Trophoblast cell (in vitro differentiated cells and primary cell): Measurements from ENCODE around the gene OR5K1.

Experiments
- DNase-seq, 2 donors: peaks; one replicate each; pipeline ENCODE4 v3.0.0-alpha.2; 2016
- H2AFZ ChIP-seq: 2 replicates; pipeline ENCODE4 v1.6.1; 2013; ENCODE audit warnings: low read length, moderate library complexity, mild to moderate bottlenecking; ENCODE audit not compliant: insufficient read depth, poor library complexity
- H2AK5ac ChIP-seq: 2 replicates; pipeline ENCODE4 v1.6.1; 2013; ENCODE audit warnings: mild to moderate bottlenecking, low read length
- H2BK120ac ChIP-seq: 2 replicates; pipeline ENCODE4 v1.6.1; 2013; ENCODE audit warnings: low read length, mild to moderate bottlenecking, moderate library complexity; ENCODE audit not compliant: insufficient read depth, poor library complexity
- H2BK12ac ChIP-seq: 2 replicates; pipeline ENCODE4 v1.6.1; 2013; ENCODE audit warnings: mild to moderate bottlenecking, low read length, moderate library complexity
- H2BK5ac ChIP-seq: 2 replicates; pipeline ENCODE4 v1.6.1; 2013; ENCODE audit warnings: low read length, low read depth, moderate library complexity, mild to moderate bottlenecking; ENCODE audit not compliant: poor library complexity
- H3K14ac ChIP-seq: 2 replicates; pipeline ENCODE4 v1.6.1; 2013; ENCODE audit warnings: mild to moderate bottlenecking, low read length
- H3K18ac ChIP-seq: 2 replicates; pipeline ENCODE4 v1.6.1; 2013; ENCODE audit warnings: mild to moderate bottlenecking, low read length
- H3K23ac ChIP-seq: 2 replicates; pipeline ENCODE4 v1.6.1; 2013; ENCODE audit warnings: low read length
- H3K27ac ChIP-seq: 2 replicates; pipeline ENCODE4 v1.5.1; 2013; ENCODE audit warnings: low read depth, mild to moderate bottlenecking, inconsistent platforms, low read length, moderate library complexity
- H3K27me3 ChIP-seq: 2 replicates; pipeline ENCODE4 v1.6.1; 2013; ENCODE audit warnings: inconsistent platforms, mild to moderate bottlenecking, low read length, moderate library complexity; ENCODE audit not compliant: insufficient read depth
- H3K36me3 ChIP-seq, 2 experiments: 1 replicate in 1 of 2; 2 replicates in 1 of 2; pipeline ENCODE4 v1.6.1; 2013; ENCODE audit warnings: low read length in 2 of 2, mild to moderate bottlenecking in 2 of 2, moderate library complexity in 1 of 2; ENCODE audit not compliant: insufficient read depth in 2 of 2, control insufficient read depth in 1 of 2
- H3K4ac ChIP-seq: 2 replicates; pipeline ENCODE4 v1.6.1; 2013; ENCODE audit warnings: low read depth, mild to moderate bottlenecking, low read length, moderate library complexity
- H3K4me1 ChIP-seq, 2 experiments: 1 replicate in 1 of 2; 2 replicates in 1 of 2; pipeline ENCODE4 v1.6.1; 2013; ENCODE audit warnings: low read length in 2 of 2, mild to moderate bottlenecking in 2 of 2, moderate library complexity in 1 of 2; ENCODE audit not compliant: insufficient read depth in 2 of 2, control insufficient read depth in 1 of 2
- H3K4me2 ChIP-seq: 2 replicates; pipeline ENCODE4 v1.6.1; 2013; ENCODE audit warnings: inconsistent platforms, mild to moderate bottlenecking, low read length, moderate library complexity
- H3K4me3 ChIP-seq: 2 replicates; pipeline ENCODE4 v1.5.1; 2013; ENCODE audit warnings: mild to moderate bottlenecking, low read depth, low read length, inconsistent platforms
- H3K79me1 ChIP-seq: one replicate; pipeline ENCODE4 v1.6.1; 2013; ENCODE audit warnings: low read length
- H3K79me2 ChIP-seq: 2 replicates; pipeline ENCODE4 v1.6.1; 2013; ENCODE audit warnings: low read length, mild to moderate bottlenecking; ENCODE audit not compliant: control insufficient read depth, insufficient read depth, poor library complexity
- H3K9ac ChIP-seq: 2 replicates; pipeline ENCODE4 v1.6.1; 2013; ENCODE audit warnings: mild to moderate bottlenecking, low read length
- H3K9me3 ChIP-seq: 2 replicates; pipeline ENCODE4 v1.6.1; 2013; ENCODE audit warnings: low read depth, mild to moderate bottlenecking, control low read depth, inconsistent platforms, low read length; ENCODE audit not compliant: insufficient read depth
- H4K12ac ChIP-seq: 2 replicates; pipeline ENCODE4 v1.6.1; 2013; ENCODE audit warnings: low read depth, mild to moderate bottlenecking, low read length, moderate library complexity
- H4K8ac ChIP-seq: 2 replicates; pipeline ENCODE4 v1.6.1; 2013; ENCODE audit warnings: low read depth, mild to moderate bottlenecking, low read length, moderate library complexity
- H4K91ac ChIP-seq: one replicate; pipeline ENCODE4 v1.6.1; 2013; ENCODE audit warnings: low read depth, mild to moderate bottlenecking, low read length, moderate library complexity
- WGBS: extraction: QIAGEN DNeasy Blood & Tissue Kit; methylation state at CpG from one replicate; pipeline ENCODE4 v1.1.7; 2013; ENCODE audit warnings: missing lambda C conversion rate; ENCODE audit not compliant: insufficient read length, insufficient coverage; ENCODE audit errors: extremely low coverage; 5-methylcytosine and 5-hydroxymethylcytosine counted together

Gene OR5K1

GRCh38 chr3:98519351-98519750, 56.4 kb downstream of the OR5K1 start:
- Histone ChIP-seq H3K27ac (no peak overlapping the region), H3K14ac (no peak overlapping the region), H3K36me3 (peaks cover 5 to 8% of the 10 kb centered on the region in 2 experiments), H2BK12ac (no peak overlapping the region), H3K18ac (no peak overlapping the region), H3K4me2 (no peak overlapping the region), H3K9ac (no peak overlapping the region), H3K4me1 (peaks cover 3% of the 10 kb centered on the region in 2 experiments), H4K8ac (no peak overlapping the region), H3K4ac (no peak overlapping the region), H2AK5ac (no peak overlapping the region), H3K79me2 (peaks cover 2% of the 10 kb centered on the region), H2BK5ac (no peak overlapping the region), H2BK120ac (no peak overlapping the region), H3K27me3 (no peaks in the 10 kb centered on the region), H3K23ac (no peak overlapping the region), H3K79me1 (peaks cover 4% of the 10 kb centered on the region), H3K9me3 (no peaks in the 10 kb centered on the region), H3K4me3 (no peak overlapping the region), H4K91ac (no peak overlapping the region), H2AFZ (no peak overlapping the region), H4K12ac (no peak overlapping the region)
- DNase-seq = peak; percentile 42 to 79
- WGBS = no CpG with 5 or more reads among the region's 1 CpG

- peak overlapping the region; percentile 83 for H4K8ac ChIP-seq
- peak overlapping the region; percentile 69 for H3K4me2 ChIP-seq
- peak overlapping the region; percentile 86 for H3K14ac ChIP-seq
Observed at GRCh38 chr3:98521897-98522543, 59.0 kb downstream of the OR5K1 start.

More at GRCh38 chr3:98521897-98522543, 59.0 kb downstream of the OR5K1 start:
- peak overlapping the region; percentile 95 for H2AFZ ChIP-seq
- peak overlapping the region; percentile 71 for H4K91ac ChIP-seq
- peak overlapping the region; percentile 84 for H2BK5ac ChIP-seq
- no CpG with 5 or more reads among the region's 16 CpGs for WGBS
- peak overlapping the region; percentile 93 for H3K9ac ChIP-seq
- no peak overlapping the region for H3K23ac ChIP-seq
- H3K9me3 ChIP-seq = no peaks in the 10 kb centered on the region
- no peak overlapping the region for H2AK5ac ChIP-seq
- peak overlapping the region; percentile 38 for H3K18ac ChIP-seq
- peaks cover 2 to 3% of the 10 kb centered on the region in 2 experiments for H3K36me3 ChIP-seq
- H3K27ac ChIP-seq = peak overlapping the region; percentile 84
- H3K4me3 ChIP-seq = peak overlapping the region; percentile 94
- DNase-seq = peak; percentile 59 to 78
- H3K4ac ChIP-seq = peak overlapping the region; percentile 46
- peak overlapping the region; percentile 80 for H4K12ac ChIP-seq
- H3K27me3 ChIP-seq = no peaks in the 10 kb centered on the region
- peak overlapping the region; percentile 79 for H2BK120ac ChIP-seq
- H3K4me1 ChIP-seq = peaks cover 3% of the 10 kb centered on the region in 2 experiments
- H2BK12ac ChIP-seq = no peak overlapping the region
- peaks cover 4% of the 10 kb centered on the region for H3K79me1 ChIP-seq
- peaks cover 2% of the 10 kb centered on the region for H3K79me2 ChIP-seq
